ENCODE measurements around the gene OR52I2.

Gene OR52I2

DNA sequence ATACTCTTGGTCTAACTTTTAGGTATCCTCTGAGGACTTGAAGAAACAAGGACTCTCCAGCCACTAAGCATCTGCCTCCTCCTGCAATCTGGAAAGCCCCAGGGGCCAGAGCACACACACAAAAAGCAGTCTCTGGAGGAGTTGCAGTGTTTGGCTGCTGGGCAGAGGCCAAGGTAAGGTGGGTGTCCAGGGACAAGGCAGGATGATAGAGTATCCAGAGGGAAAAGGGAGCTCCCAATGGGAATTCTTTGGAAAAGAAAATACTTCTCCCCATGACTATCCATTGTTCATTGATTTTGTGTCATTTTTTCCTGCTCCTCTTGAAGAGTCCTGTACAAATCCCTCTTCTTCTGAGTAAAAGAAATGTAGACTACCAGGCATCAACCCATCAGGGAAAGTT, at the start of gene OR52I2:
Gene OR52I2 (plus strand): TSS at position 301 of the 400 bp plus-strand sequence.
- no peak for DNase-seq

DNA sequence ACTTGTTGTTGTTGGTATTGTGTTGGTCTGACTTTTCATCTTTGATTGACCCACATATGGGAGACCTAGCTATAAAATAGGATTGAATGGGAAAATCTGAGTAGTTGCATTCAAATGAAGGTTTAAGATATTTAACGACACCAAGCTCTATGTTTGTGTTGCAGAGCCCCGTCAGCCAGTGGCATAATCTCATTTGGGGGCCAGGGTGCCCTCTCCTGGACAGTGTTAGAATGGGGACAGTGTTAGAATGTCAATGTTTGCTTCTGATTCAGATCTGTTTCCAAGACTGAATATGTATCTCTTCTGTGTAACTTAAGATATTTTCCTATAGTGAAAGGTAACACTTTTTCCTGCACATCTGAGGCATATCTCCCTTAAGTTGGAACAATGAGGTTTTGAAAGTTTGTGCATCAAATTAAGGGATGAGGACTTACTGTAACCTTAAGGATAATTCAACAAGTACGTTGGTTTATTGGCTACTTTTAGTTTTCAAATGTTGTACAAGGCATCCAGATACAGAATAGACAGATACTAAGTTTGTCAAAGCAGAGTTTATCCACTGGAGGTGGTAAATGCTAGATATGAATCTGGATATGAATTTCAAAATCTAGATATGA, 41.8 kb upstream of the OR52I2 start:
- peak; percentile 43 for DNase-seq

DNA sequence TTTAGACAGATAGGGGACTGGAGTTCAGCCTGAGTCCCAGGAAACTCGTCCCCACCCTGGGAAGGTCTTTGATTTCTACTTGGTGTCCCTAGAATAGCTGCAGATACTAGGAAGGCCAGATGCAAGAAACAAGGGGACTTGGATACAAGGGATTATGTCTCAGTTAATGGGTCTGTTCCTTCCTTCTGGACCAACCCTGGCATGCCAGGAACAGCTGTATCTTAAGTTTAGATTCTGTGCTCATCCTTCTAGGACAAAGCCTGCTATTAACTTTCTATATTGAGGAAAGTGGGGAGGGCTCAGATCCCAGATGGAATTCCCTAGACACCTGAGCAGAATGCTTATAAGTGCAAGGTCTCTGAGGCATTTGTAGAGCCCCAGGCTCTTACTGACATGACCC, 40.5 kb upstream of the OR52I2 start:
- no peak for DNase-seq

DNA sequence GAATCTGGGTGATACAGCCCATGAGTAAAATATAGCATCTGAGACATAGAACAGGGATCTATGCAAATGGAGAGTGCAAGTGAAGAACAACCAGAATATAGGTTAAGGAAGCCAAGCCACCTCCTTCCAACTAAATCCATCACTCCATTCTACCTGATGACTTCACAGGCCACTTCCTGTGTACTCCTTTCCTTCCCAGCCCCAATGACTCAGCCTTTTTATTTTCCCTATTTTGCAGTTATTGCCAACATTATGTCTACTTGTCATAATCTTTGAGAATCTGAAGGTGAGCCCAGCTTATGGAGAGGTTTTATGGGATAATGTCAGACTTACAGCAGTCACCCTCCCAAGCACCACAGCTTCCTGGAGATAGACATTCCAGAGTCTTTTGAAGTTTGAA, 38.0 kb upstream of the OR52I2 start:
- DNase-seq = no peak

DNA sequence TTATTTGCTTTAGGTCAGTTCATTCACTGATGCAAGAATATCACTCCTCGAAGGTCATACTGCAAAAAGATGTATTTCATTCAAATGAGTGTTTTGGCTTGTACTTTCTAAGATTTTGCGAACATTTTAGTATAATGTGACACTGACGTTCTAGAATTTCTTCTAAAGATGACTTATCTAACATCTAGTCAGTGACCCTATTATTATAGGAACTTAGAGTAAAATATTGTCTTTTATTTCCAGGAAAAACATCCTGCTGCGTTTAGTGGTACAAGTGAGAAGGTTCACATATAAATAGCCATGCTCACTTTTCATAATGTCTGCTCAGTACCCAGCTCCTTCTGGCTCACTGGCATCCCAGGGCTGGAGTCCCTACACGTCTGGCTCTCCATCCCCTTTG, 36.7 kb upstream of the OR52I2 start, which contains the start of gene OR52M1:
Gene OR52M1 (plus strand): TSS at position 301 of the 400 bp plus-strand sequence. CDS start 0 bp downstream, at position 301.
- DNase-seq = no peak

DNA sequence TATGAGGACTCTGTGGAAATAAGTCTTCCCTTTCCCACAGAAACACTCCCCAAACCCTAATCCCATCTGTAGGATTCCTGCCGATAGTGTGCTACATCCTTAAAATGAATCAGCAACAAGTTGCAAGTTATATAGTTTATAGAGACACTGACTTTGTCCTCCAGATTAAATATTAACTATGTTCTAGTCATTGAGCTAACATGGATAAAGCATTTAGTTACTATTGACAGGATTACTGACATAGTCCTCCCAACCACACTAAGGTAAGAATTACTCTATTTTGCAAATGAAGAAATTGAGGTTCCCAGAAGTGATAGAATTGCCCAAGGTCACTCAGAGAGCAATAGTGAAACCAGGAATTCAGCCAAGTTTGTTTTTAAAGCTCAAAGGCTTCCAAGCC, 34.7 kb upstream of the OR52I2 start:
- no peak for DNase-seq

DNA sequence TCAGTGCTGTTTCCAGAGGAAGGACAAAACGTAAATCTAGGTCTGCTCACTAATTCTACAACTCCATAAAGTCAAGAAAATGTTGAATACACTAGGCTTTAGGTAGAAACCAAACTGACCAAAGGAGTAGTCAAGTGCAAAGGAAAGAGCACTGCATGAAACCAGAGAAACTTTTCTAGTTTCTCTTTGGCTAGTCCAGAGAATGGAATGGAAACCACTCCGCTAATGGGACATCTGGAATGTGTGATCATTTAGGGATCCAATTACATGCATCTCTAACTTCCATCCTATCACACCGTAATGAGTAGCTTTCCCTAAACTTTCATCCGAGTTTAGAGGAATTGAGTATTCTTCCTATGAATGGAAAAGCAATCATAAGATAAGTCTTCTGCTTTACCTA, 34.1 kb upstream of the OR52I2 start:
- DNase-seq = no peak

DNA sequence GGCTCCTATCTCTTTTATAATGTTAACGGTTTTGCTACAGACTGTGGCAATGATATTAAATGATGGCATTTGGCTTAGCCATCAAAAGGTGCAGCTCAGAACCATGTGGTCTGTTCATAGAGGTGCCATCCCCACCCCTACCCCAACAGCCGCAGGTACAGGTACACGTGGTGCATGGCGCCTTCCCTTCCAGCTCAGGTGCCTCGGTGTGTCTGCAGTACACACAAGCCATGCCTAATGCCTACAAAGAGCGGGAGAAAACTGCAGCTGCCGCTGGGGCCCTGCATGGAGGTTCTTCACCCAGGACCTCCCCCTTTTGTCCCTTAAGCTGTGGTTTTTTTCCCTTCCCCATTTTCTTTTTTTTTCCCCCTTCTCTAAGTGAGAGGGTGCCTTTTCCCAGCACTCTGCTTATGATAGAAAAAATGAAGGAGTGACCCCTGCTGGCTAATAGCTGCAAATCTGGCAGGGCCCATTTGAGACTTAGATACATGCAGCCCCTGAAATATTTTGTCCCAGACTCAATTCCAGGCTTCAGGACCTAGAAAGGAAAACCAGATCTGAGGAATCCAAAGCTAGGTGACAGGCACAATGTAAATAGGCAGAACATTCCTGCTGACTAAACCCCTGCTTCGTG, 30.1 kb upstream of the OR52I2 start:
- no peak for DNase-seq

DNA sequence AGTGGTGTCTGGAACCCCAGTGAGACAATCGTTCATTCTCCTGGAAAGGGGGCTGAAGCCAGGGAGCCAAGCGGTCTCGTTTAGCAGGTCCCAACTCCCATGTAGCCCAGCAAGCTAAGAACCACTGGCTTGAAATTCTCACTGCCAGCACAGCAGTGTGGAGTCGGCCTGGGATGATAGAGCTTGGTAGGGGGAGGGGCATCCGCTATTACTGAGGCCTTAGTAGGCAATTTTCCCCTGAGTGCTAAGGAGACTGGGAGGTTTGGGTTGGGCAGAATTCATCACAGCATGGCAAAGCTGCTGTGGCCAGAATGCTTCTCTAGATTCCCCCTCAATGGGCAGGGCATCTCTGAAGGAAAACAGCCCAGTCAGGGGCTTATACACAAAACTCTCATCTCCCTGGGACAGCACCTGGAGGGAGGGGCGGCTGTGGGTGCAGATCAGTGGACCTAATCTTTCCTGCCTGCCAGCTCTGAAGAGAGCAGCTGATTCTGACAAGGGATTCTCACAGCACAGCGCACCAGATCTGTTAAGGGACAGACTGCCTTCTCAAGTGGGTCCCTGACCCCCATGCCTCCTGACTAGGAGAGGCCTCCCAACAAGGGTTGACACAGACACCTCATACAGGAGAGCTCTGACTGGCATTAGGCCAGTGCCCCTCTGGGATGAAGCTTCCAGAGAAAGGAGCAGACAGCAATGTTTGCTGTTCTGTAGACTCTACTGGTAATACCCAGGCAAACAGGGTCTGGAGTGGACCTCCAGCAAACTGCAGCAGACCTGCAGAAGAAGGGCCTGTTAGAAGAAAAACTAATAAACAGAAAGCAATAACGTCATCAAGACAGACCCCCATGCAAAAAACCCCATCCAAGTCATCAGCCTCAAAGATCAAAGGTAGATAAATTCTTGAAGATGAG, 21.8 kb upstream of the OR52I2 start:
- no peak for DNase-seq

DNA sequence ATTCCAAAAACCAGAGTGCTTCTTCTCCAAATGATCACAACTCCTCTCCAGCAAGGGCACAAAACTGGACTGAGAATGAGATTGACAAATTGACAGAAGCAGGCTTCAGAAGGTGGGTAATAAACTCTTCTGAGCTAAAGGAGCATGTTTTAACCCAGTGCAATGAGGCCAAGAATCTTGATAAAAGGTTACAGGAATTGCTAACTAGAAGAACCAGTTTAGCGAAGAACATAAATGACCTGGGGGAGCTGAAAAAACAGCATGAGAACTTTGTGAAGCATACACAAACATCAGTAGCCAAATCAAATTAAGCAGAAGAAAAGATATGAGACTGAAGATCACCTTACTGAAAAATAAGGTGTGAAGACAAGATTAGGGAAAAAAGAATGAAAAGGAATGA, 21.1 kb upstream of the OR52I2 start:
- no peak for DNase-seq

DNA sequence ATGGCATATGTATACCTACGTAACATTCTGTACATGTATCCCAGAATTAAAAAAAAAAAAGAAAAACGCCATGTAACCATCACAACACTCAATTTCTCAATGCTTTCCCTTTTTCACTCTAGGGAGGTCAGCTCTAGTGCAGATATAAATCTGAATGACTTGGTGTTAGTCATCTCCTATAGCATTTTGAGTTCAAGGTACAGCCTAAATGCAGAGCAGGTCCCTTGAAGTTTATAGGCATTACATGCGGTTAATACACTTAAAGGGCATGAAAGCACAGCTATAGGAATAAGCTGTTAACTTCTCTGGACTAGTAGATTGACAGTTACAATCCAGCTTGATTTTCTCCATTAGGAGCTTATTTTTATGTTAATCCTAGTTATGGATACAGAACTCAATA, 16.2 kb upstream of the OR52I2 start:
- DNase-seq = no peak

DNA sequence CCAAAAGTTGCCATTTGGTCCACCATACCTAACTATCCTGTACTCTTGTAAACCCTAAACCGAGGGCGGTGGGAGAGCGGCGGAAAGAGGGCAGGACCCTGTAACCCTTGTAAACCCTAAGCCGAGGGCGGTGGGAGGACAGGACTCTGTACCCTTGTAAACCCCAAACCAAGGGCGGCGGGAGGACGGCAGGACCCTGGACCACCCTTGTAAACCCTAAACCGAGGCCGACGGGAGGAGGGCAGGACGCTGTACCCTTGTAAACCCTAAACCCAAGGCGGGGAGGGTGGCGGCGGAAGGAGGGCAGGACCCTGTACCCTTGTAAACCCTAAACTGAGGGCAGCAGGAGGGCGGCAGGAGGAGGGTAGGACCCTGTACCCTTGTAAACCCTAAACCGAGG, 12.5 kb upstream of the OR52I2 start:
- no peak for DNase-seq

DNA sequence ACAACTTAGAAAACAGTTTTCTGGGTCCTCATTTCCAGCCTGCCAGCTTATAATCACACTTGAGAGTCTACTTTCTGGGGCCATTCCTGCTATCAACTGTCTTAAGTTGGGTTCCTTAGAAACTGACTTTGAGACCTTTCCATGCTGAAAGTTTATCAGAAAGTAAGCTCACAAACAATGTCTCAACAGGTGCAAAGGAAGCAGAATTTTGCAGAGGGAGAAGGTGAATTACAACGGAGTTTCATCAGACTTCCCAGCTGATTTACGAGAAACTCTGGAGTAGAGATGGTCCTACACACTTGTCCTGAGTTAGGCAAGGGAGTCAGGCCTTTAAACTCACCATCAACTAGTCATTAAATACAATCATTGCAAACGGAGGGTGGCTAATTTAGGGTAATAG, 4.7 kb upstream of the OR52I2 start:
- DNase-seq = no peak

DNA sequence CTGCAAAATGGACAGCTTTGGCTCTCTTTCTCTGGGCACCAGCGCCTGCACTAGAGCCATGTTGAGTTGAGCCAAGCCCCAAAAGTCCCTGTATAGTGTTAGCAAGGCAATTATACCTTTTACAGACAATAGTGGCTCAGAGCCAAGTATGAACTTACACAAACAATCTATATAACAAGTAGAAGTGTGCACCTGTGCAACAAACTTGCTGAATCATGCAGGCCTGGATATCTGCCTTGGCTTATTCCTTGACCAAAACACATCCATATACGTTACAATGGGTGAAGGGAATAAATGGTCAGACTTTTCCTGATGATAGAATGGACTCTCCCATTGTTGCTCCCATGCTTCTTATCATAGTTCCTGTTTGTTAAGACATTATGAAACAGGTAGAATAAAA, 3.8 kb upstream of the OR52I2 start:
- peak; percentile 14 for DNase-seq

DNA sequence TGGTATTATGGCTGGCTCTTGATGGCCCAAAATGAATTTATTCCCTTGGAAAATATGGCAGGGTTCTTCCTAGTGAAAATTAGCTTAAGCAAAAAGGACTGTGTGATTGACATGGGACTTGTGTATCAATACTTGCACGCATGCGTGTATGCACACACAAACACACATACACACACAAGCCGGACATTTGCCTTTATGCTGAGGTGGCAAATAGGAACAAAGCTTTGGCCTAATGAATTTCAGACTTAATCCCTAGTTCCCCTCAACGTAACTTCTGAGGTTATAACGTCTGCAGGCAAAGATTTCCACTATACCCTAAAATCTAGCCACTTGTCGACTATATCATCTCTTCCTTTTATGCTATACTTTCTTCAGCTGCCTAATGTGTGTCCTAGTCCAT, 2.9 kb upstream of the OR52I2 start:
- DNase-seq = no peak

DNA sequence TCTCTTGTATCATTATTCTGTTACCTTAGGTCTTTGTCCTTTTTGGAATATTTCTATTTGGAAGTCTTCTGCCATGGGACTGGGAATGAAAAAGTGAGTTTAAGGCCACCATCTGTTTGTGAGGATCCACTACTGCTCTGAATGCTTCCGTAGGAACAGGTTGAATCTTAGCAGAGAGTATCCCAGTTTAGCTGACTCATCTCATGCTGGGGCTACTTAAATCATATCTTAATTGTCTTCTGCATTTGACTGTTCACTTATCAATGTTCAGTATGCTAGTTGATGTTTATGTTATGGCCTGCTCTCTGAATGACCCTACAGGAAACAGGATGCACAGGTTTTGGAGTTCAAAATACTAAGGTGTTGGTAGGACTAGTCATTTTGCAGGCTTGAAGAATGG, 1.4 kb upstream of the OR52I2 start:
- no peak for DNase-seq

DNA sequence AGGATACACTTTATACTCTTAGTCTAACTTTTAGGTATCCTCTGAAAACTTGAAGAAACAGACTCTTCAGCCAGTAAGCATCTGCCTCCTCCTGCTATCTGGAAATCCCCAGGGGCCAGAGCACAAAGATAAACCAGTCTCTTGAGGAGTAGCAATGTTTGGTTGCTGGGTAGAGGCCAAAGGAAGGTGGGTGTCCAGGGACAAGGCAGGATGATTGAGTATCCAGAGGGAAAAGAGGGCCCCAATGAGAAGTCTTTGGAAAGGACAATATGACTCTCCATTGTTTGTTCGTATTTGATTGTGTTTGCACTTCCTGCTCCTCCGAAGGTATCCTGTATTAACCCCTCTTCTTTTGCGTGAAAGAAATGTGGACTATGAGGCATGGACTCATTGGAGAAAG, 7.5 kb downstream of the OR52I2 start:
- no peak for DNase-seq

DNA sequence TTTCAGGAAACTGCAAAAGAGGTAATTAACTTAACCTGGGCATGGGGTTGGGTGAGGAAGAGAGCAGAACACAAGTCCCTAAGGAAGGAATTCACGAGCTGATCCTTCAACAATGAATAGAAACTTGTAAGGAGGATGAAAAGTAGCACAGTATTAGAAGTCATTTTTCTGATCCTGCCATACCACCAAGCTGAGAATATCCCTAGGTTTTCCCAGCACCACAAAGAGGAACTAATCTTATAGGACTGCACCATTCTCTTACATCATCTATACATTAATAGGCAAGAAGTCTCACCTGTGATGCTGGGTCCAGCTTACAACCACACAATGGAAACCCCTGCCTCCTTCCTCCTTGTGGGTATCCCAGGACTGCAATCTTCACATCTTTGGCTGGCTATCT, 12.2 kb downstream of the OR52I2 start, which contains the start of gene OR52I1:
Gene OR52I1 (plus strand): TSS at position 301 of the 400 bp plus-strand sequence. CDS start 0 bp downstream, at position 301.
- no peak for DNase-seq

DNA sequence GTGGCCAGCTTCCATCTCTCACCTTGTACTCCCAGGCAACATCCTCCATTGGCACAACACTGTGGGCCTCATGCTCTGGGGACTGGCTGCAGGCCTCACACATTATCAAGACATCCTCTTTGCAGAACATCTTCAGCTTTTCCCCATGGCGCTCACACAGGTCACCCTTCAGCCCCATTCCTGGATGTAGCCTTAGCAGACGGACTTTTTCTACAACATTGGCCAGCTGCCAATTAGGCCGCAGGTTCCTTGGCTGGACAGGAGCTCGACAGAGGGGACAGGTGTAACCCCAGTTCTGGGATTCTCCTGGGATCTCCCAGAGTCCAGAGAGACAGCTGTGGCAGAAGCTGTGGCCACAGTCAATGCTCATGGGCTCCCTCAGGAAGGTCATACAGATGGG, 23.5 kb downstream of the OR52I2 start:
- no peak for DNase-seq

DNA sequence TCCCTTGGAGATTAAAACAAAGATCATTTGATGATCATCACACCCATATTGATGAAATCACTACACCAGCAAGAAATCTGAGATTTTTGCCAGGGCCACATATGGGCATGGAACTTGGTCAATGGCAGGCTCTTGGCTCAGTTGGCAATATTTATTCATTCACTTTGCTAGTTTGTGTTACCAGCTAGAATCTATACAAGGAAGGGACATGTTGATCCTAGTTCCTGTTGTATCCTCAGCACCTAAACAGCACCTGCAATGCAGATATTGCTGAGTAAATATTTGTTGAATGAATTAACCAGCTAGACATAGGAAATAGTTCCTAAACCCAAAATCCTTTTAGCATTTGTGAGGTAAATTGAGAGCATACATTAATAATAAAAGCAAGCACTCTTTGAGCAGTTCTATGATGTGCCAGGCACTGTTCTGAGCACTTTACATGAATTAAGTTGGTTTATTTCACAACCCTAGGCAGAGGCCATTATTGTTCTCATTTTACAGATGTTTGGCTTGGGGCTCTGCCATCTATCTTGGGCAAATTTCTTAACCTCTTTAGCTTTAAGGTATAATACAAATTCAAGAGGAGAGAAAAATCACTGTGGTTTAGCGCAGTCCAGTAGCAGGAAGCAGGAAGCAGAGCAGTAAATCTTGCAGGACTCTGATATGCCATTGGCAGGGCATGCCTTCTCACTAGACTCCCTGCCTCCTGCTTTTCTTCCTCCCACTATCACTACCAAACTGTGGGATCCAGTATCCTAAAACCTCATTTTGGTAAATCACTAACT, 24.9 kb downstream of the OR52I2 start:
- no peak for DNase-seq

DNA sequence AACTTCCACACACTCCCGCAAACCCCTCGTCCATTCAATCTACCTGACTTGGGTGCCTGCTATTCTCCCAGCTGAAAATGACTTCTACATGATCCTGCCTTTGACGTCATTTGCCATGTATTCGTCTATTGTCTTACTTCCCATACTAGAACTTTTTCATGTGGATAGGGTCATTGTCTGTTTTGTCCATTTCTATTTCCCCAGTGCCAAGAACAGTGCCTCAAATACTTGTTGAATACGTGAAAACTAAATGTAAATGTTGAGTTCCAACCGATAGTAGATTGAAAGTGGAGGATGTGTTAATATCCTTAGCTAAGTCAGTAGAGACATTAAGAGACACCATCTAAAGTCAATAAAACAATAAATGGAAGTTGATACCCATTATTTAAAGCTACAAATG, 25.6 kb downstream of the OR52I2 start:
- DNase-seq = no peak

DNA sequence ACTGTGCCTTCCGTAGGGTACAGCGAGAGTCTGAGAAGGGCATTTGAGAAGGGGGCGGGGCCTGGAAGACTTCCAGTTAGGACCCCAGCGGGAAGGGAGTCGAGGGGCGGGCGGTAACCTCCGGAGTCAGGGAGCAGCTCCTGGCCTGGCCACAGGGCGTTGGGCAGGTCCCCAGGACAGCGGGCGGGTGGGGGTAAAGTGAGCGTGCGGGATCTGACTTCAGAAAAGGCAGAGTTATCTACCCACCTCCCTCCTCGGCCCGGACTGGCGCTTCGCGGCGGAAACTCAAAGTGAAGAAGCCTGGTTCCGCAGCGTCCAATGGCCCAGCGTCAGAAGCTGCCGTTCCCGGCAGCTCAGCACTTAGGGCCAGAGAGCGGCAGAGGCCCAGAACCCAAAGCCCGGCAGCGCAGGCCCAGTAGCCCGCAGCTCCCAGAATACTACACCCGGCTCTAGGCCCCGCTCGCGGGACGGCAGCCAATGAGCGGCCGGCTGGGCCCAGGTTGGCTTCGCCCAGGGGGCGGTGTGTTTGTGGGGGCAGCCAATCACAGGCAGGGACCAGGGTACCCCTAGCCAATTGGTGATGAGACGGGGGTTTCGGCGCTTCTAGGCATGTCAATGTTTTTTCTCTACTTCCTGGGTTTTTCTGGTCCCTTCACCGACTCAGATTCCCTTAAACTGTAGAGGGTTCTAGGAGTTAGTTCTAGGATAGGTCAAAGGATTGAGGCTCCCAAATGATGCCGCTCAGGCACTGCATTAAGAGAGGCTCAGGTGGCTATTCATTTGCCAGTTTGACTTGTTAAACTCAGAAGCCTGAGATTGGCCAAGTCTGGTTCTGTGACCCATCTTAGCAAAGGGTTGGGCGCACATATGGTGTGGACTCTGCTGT, 26.5 kb downstream of the OR52I2 start, which contains the start of gene TRIM68:
Gene TRIM68 (minus strand): TSS at position 451 of the 886 bp plus-strand sequence. CDS start 2,727 bp downstream, outside the sequence.
- DNase-seq = peak; percentile 83

Measured in RPMI8226 (cell line).